Keratinocyte (primary cell): ENCODE results near the gene ZNF385A. TPM values are rescaled to one million over a fixed set of nuclear protein-coding genes. Genes with fewer than 3 reads are reported as not detected.

Experiments used
- DNase-seq: peaks from one replicate; pipeline ENCODE4 v3.0.0-alpha.2; 2011; ENCODE audit warnings: low read depth, missing footprints, low spot score
- FAIRE-seq: peaks from 2 replicates; lab custom pipeline; 2011; peaks lifted over from hg19 to GRCh38; lab: Jason Lieb, UNC
- H2AFZ ChIP-seq: 2 replicates; pipeline ENCODE4 v1.6.0; 2012; ENCODE audit warnings: low read length, control low read depth, inconsistent platforms; ENCODE audit not compliant: control insufficient read depth
- H3K27ac ChIP-seq: 2 replicates; pipeline ENCODE4 v1.5.1; 2011; ENCODE audit warnings: low read length; ENCODE audit not compliant: control insufficient read depth, insufficient read depth
- H3K27me3 ChIP-seq: 3 replicates; pipeline ENCODE4 v1.6.0; 2011; ENCODE audit warnings: low read length; ENCODE audit not compliant: control insufficient read depth, insufficient read depth; ENCODE audit errors: extremely low read depth
- H3K36me3 ChIP-seq, 2 experiments: 2 replicates in 1 of 2; 3 replicates in 1 of 2; pipeline ENCODE4 v1.5.1; 2011; ENCODE audit warnings: low read length in 2 of 2, mild to moderate bottlenecking in 1 of 2; ENCODE audit not compliant: control insufficient read depth in 2 of 2, insufficient read depth in 2 of 2; ENCODE audit errors: extremely low read depth in 1 of 2
- H3K4me1 ChIP-seq: 3 replicates; pipeline ENCODE4 v1.5.1; 2011; ENCODE audit warnings: low read length; ENCODE audit not compliant: control insufficient read depth, insufficient read depth; ENCODE audit errors: extremely low read depth
- H3K4me2 ChIP-seq: 3 replicates; pipeline ENCODE4 v1.6.0; 2011; ENCODE audit warnings: low read depth, low read length; ENCODE audit not compliant: control insufficient read depth, insufficient read depth; ENCODE audit errors: extremely low read depth
- H3K4me3 ChIP-seq, 3 experiments: fragments of 200-600 bp in 1 of 3; sonication (generic) in 1 of 3; 2 replicates in 2 of 3; 3 replicates in 1 of 3; pipeline ENCODE4 v1.5.1; 2011 to 2016; ENCODE audit warnings: low read length in 3 of 3, mild to moderate bottlenecking in 3 of 3, control low read depth in 2 of 3, inconsistent platforms in 1 of 3, low read depth in 1 of 3, mixed read lengths in 1 of 3, mixed run types in 1 of 3, moderate library complexity in 1 of 3; ENCODE audit not compliant: control insufficient read depth in 2 of 3, insufficient read depth in 2 of 3; ENCODE audit errors: extremely low read depth in 1 of 3
- H3K79me2 ChIP-seq: 2 replicates; pipeline ENCODE4 v1.6.0; 2012; ENCODE audit warnings: low read length; ENCODE audit not compliant: control insufficient read depth, insufficient read depth
- H3K9ac ChIP-seq: 3 replicates; pipeline ENCODE4 v1.6.0; 2011; ENCODE audit warnings: low read length; ENCODE audit not compliant: control insufficient read depth, insufficient read depth; ENCODE audit errors: extremely low read depth
- H3K9me1 ChIP-seq: 3 replicates; pipeline ENCODE4 v1.6.0; 2011; ENCODE audit warnings: low read length; ENCODE audit not compliant: control insufficient read depth, insufficient read depth; ENCODE audit errors: extremely low read depth
- H3K9me3 ChIP-seq: 2 replicates; pipeline ENCODE4 v1.5.1; 2012; ENCODE audit warnings: low read depth, low read length; ENCODE audit not compliant: control insufficient read depth
- H4K20me1 ChIP-seq: 3 replicates; pipeline ENCODE4 v1.6.0; 2011; ENCODE audit warnings: low read length; ENCODE audit not compliant: control insufficient read depth, insufficient read depth; ENCODE audit errors: extremely low read depth
- CTCF ChIP-seq, 3 experiments: IDR thresholded peaks in 1 of 3; conservative IDR thresholded peaks in 1 of 3; optimal IDR thresholded peaks in 1 of 3; 2 replicates in 2 of 3; 3 replicates in 1 of 3; pipeline versions ENCODE3 to v1.5.1; 2011; ENCODE audit warnings: low read length in 3 of 3, mild to moderate bottlenecking in 3 of 3, moderate library complexity in 2 of 3, control low read depth in 1 of 3, inconsistent platforms in 1 of 3; ENCODE audit not compliant: insufficient read depth in 2 of 3; ENCODE audit errors: extremely low read depth in 1 of 3
- EZH2 ChIP-seq: IDR thresholded peaks from one replicate; pipeline ENCODE4 v1.6.1; 2012; ENCODE audit warnings: inconsistent platforms, mild to moderate bottlenecking, low read length, moderate library complexity
- dilution Hi-C: fragments of 300-500 bp; cut with MboI; formaldehyde crosslinking; loops from one replicate; pipeline ENCODE4 v1.7.0; 2020; ENCODE audit warnings: low sequenced_read_pairs; ENCODE audit not compliant: extremely low pct_ligation_motif_present
- polyA plus RNA-seq, 5 experiments: library from polyadenylated mRNA; depleted of rRNA in 3 of 5; stranded (reverse) in 3 of 5; stranded (forward) in 1 of 5; unstranded in 1 of 5; fragments of >200 nt; gene quantifications; 1 replicate in 1 of 5; 2 replicates in 3 of 5; 3 replicates in 1 of 5; pipeline versions ENCODE4 v1.2.1 to v1.2.3, GENCODE V29; 2011 to 2012; ENCODE audit warnings: missing spikeins in 2 of 5, low read depth in 1 of 5, low replicate concordance in 1 of 5

Gene ZNF385A
- polyA plus RNA-seq, 1 donor (not counting 4 experiments of a cell fraction or from before 2014, with no cell fraction given) = 11.4 TPM

- dilution Hi-C loops = no loop called here
- DNase-seq = no peak
- H3K9ac ChIP-seq = no peak overlapping the region
- H3K27me3 ChIP-seq = no peaks in the 10 kb centered on the region
- H4K20me1 ChIP-seq = no peaks in the 10 kb centered on the region
- H3K79me2 ChIP-seq = peaks cover 4% of the 10 kb centered on the region
- no peak overlapping the region for H3K4me2 ChIP-seq
- H2AFZ ChIP-seq = no peak overlapping the region
- H3K4me3 ChIP-seq = no peak overlapping the region
- no peak overlapping the region for H3K27ac ChIP-seq
- H3K9me1 ChIP-seq = no peaks in the 10 kb centered on the region
- H3K9me3 ChIP-seq = no peaks in the 10 kb centered on the region
- peaks cover 36 to 49% of the 10 kb centered on the region in 2 experiments for H3K36me3 ChIP-seq
- FAIRE-seq = no peak
- peaks cover 31% of the 10 kb centered on the region for H3K4me1 ChIP-seq
- no peak for TF ChIP-seq EZH2
- TF ChIP-seq CTCF (optimal IDR thresholded peaks at IDR 0.05 in 1 of 3, IDR thresholded peaks at IDR 0.05 in 1 of 3, conservative IDR thresholded peaks at IDR 0.05 in 1 of 3; ENCODE audit: extremely low read depth in 1 of 3, insufficient read depth in 2 of 3, low read length in 3 of 3) = no peak
These were observed 11.0 kb upstream of the ZNF385A start for GRCh38 chr12:54395545-54395944.

DNA sequence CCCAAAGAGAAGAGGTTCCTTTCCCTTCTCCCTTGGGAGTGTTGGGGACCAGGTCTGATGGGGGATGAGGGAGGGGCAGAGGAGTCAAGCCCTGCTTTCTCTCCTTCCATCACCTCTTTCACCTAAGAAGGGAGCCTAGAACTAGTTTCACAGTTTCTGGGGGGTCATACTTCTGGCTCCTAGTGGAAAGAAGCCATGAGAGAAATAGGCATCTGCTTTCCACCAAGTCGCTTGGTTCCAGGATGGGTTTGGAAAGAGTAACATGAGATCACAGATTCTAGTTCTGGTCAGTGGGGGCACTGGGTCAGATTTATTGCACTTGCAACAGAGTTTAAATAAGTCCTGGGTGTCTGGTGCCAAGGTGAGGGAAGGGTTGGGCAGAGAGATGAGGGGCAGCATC is 10.5 kb upstream of the ZNF385A start:
- no peak for DNase-seq
- H3K36me3 ChIP-seq = peaks cover 33 to 47% of the 10 kb centered on the region in 2 experiments
- no peaks in the 10 kb centered on the region for H3K27me3 ChIP-seq
- no peak overlapping the region for H3K27ac ChIP-seq
- no peaks in the 10 kb centered on the region for H3K9me1 ChIP-seq
- H3K9ac ChIP-seq = no peak overlapping the region
- H2AFZ ChIP-seq = no peak overlapping the region
- H3K79me2 ChIP-seq = peaks cover 8% of the 10 kb centered on the region
- FAIRE-seq = no peak
- dilution Hi-C loops = no loop called here
- TF ChIP-seq CTCF (optimal IDR thresholded peaks at IDR 0.05 in 1 of 3, IDR thresholded peaks at IDR 0.05 in 1 of 3, conservative IDR thresholded peaks at IDR 0.05 in 1 of 3; ENCODE audit: extremely low read depth in 1 of 3, insufficient read depth in 2 of 3, low read length in 3 of 3) (no peak), EZH2 (no peak)
- H3K4me2 ChIP-seq = no peak overlapping the region
- no peak overlapping the region for H3K4me3 ChIP-seq
- no peaks in the 10 kb centered on the region for H4K20me1 ChIP-seq
- no peaks in the 10 kb centered on the region for H3K9me3 ChIP-seq
- peaks cover 33% of the 10 kb centered on the region for H3K4me1 ChIP-seq
